Pancreas (tissue), 10 donors: Measurements from ENCODE around the gene JAKMIP3. TPM values are rescaled to one million over a fixed set of nuclear protein-coding genes. Genes with fewer than 3 reads are reported as not detected.

Experiments used
- ATAC-seq, 4 donors: fragments of 200-7000 bp; cut with Tn5 transposase; one replicate each; pipeline versions ENCODE4 v1.8.0 to v1.9.1; 2020; ENCODE audit warnings: mild to moderate bottlenecking in 4 of 4, moderate library complexity in 4 of 4
- DNase-seq, 6 donors: peaks; one replicate each; pipeline ENCODE4 v3.0.0-alpha.2; 2020
- FAIRE-seq: peaks from 2 replicates; lab custom pipeline; 2012; peaks lifted over from hg19 to GRCh38; lab: Jason Lieb, UNC
- H3K27ac ChIP-seq, 4 donors: fragments of 200-600 bp; sonication (generic); 1 replicate in 3 of 4; 2 replicates in 1 of 4; pipeline versions ENCODE4 v1.5.0 to v1.8.0; 2020
- H3K27me3 ChIP-seq, 4 donors: fragments of 200-600 bp; one replicate each; pipeline ENCODE4 v1.8.0; 2021
- H3K36me3 ChIP-seq, 3 donors: fragments of 200-600 bp; sonication (generic) in 1 of 3; one replicate each; pipeline versions ENCODE4 v1.5.0 to v1.8.0; 2020 to 2021
- H3K4me1 ChIP-seq, 3 donors: fragments of 200-600 bp; one replicate each; pipeline ENCODE4 v1.8.0; 2021
- H3K4me3 ChIP-seq, 4 donors: fragments of 200-600 bp; sonication (generic) in 2 of 4; one replicate each; pipeline versions ENCODE4 v1.5.0 to v1.8.0; 2020 to 2021
- H3K9me3 ChIP-seq, 4 donors: fragments of 200-600 bp; one replicate each; pipeline ENCODE4 v1.8.0; 2021
- CTCF ChIP-seq, 4 donors: fragments of 200-600 bp; sonication (generic) in 3 of 4; IDR thresholded peaks; one replicate each; pipeline versions ENCODE4 v1.5.0 to v1.8.0; 2021; ENCODE audit warnings: antibody characterized with exemption in 4 of 4
- WGBS, 2 donors: extraction: QIAGEN DNeasy Blood & Tissue Kit; methylation state at CpG; one replicate each; pipeline ENCODE4 v1.1.7; 2013; 5-methylcytosine and 5-hydroxymethylcytosine counted together
- intact Hi-C, 3 donors: fragments of 100-400 bp; cut with DNase I; formaldehyde crosslinking; loops; one replicate each; pipeline versions ENCODE4 v1.11.1 to v1.14.2; 2022
- polyA plus RNA-seq, 2 donors: library from polyadenylated mRNA; stranded (reverse); fragments of 200-250 nt; gene quantifications; one replicate each; pipeline ENCODE4 v1.2.3, GENCODE V29; 2013
- total RNA-seq, 6 donors: library from RNA; stranded (reverse); fragmentation: NEBNext Ultra II Directional in 4 of 6; extraction: Animal tissue kit (Norgen Biotek cat#: 25700) in 4 of 6; gene quantifications; one replicate each; pipeline versions ENCODE4 v1.2.1 to v1.2.4, GENCODE V29; 2021 to 2023
- donor health status: healthy with polysubstance abuse.
- donor health status: DM: no; HTN: no; CAD: no; lungs with moderate emphysema.
- donor health status: DM: no; HTN: no; CAD: no.
- donor health status: control.
- donor health status: control.
- donor health status: Bipolar disorder and iron deficiency.
- donor health status: DM: yes; HTN: yes; CAD: no.
- donor health status: DM: no; HTN: no; CAD: no.
- donor health status: DM: no; HTN: no; CAD: no.
- donor health status: DM: yes; HTN: yes; CAD: no.

JAKMIP3 gene
- total and polyA plus RNA-seq, 8 donors, result 0.19 to 1.4 (median 0.33) TPM

- DNase-seq, result no peak
- H3K9me3 ChIP-seq, result peaks cover 0 to 3% (median 0%) of the 10 kb centered on the region in 4 donors
- no peak for TF ChIP-seq CTCF (IDR thresholded peaks at IDR 0.05)
- H3K36me3 ChIP-seq, result no peaks in the 10 kb centered on the region
- no peak for FAIRE-seq
- no peak overlapping the region for H3K27ac ChIP-seq
- H3K4me1 ChIP-seq, result no peaks in the 10 kb centered on the region
- intact Hi-C loops, result no loop called here
- peak in 2 of 4 donors; percentile 11 to 15 for ATAC-seq
- no peaks in the 10 kb centered on the region for H3K27me3 ChIP-seq
- H3K4me3 ChIP-seq, result no peak overlapping the region
- 73 to 82% methylated on average over 42 of the region's 42 CpGs for WGBS, 2 donors
Observed at GRCh38 chr10:132047575-132048293, 18.0 kb upstream of the JAKMIP3 start.

- ATAC-seq (peak in 3 of 4 donors; percentile 78 to 86 (median 79)), FAIRE-seq (no peak), DNase-seq (no peak)
- intact Hi-C loops, result no loop called here
- WGBS, 2 donors, result 13 to 22% methylated on average over 7 of the region's 7 CpGs
- peaks cover 0 to 3% (median 0%) of the 10 kb centered on the region in 4 donors for H3K9me3 ChIP-seq
- H3K27me3 ChIP-seq, result no peaks in the 10 kb centered on the region
- H3K27ac ChIP-seq, result no peak overlapping the region
- TF ChIP-seq CTCF (IDR thresholded peaks at IDR 0.05), result no peak
- H3K36me3 ChIP-seq, result no peaks in the 10 kb centered on the region
- H3K4me1 ChIP-seq, result no peaks in the 10 kb centered on the region
- H3K4me3 ChIP-seq, result no peak overlapping the region
Observed at GRCh38 chr10:132048294-132048667, 17.5 kb upstream of the JAKMIP3 start.

GRCh38 chr10:132050191-132050590 is 15.6 kb upstream of the JAKMIP3 start:
- no peak overlapping the region for H3K27ac ChIP-seq
- intact Hi-C loops, result loop anchor here in 1 of 3 donors (10.0 kb wide), 1 partner anchor 55 kb away; no protein-coding TSS in a partner anchor

GRCh38 chr10:132052124-132052523 is 13.6 kb upstream of the JAKMIP3 start:
- H3K27ac ChIP-seq, result no peak overlapping the region
- H3K4me3 ChIP-seq, result no peak overlapping the region
- H3K27me3 ChIP-seq, result no peaks in the 10 kb centered on the region
- H3K4me1 ChIP-seq, result no peaks in the 10 kb centered on the region
- 80 to 86% methylated on average over 1 of the region's 1 CpG for WGBS, 2 donors
- no peak for TF ChIP-seq CTCF (IDR thresholded peaks at IDR 0.05)
- no peak for DNase-seq
- peaks cover 0 to 3% (median 0%) of the 10 kb centered on the region in 4 donors for H3K9me3 ChIP-seq
- no peaks in the 10 kb centered on the region for H3K36me3 ChIP-seq
- intact Hi-C loops, result loop anchor here in 1 of 3 donors (10.0 kb wide), 1 partner anchor 53 kb away; no protein-coding TSS in a partner anchor
- FAIRE-seq, result no peak
- no peak for ATAC-seq

More at GRCh38 chr10:132050191-132050590, 15.6 kb upstream of the JAKMIP3 start:
- no peak for ATAC-seq
- no peaks in the 10 kb centered on the region for H3K36me3 ChIP-seq
- DNase-seq, result no peak
- TF ChIP-seq CTCF (IDR thresholded peaks at IDR 0.05), result no peak
- no peak overlapping the region for H3K4me3 ChIP-seq
- no peaks in the 10 kb centered on the region for H3K4me1 ChIP-seq
- no peak for FAIRE-seq
- peaks cover 0 to 3% (median 0%) of the 10 kb centered on the region in 4 donors for H3K9me3 ChIP-seq
- no peaks in the 10 kb centered on the region for H3K27me3 ChIP-seq
- 79 to 84% methylated on average over 11 of the region's 11 CpGs for WGBS, 2 donors

GRCh38 chr10:132054564-132054963 is 11.2 kb upstream of the JAKMIP3 start:
- ATAC-seq (no peak), FAIRE-seq (no peak), DNase-seq (no peak)
- H3K4me3 ChIP-seq, result no peak overlapping the region
- H3K9me3 ChIP-seq, result peaks cover 0 to 3% (median 0%) of the 10 kb centered on the region in 4 donors
- TF ChIP-seq CTCF (IDR thresholded peaks at IDR 0.05), result no peak
- no peak overlapping the region for H3K27ac ChIP-seq
- no peaks in the 10 kb centered on the region for H3K36me3 ChIP-seq
- WGBS, 2 donors, result 56% methylated on average over 9 of the region's 9 CpGs
- H3K4me1 ChIP-seq, result no peaks in the 10 kb centered on the region
- H3K27me3 ChIP-seq, result no peaks in the 10 kb centered on the region
- intact Hi-C loops, result loop anchor here in 1 of 3 donors (10.0 kb wide), 1 partner anchor 50 kb away; no protein-coding TSS in a partner anchor
